GM23338 (cell line): ENCODE results near the gene MYO16. TPM values are rescaled to one million over a fixed set of nuclear protein-coding genes. Genes with fewer than 3 reads are reported as not detected.

Experiments
- ATAC-seq: fragments of 200-7000 bp; cut with Tn5 transposase; 3 replicates; pipeline ENCODE4 v1.9.1; 2020
- DNase-seq: peaks from one replicate; pipeline ENCODE4 v3.0.0-alpha.2; 2015; ENCODE audit warnings: low spot score
- H2AFZ ChIP-seq: fragments of 200-600 bp; sonication (generic); 2 replicates; pipeline ENCODE4 v1.8.0; 2016; ENCODE audit warnings: antibody characterized with exemption, mild to moderate bottlenecking, moderate library complexity
- H3F3A ChIP-seq: fragments of 200-600 bp; sonication (generic); replicated peaks from 2 replicates; pipeline ENCODE4 v1.8.0; 2017; ENCODE audit warnings: antibody characterized with exemption, mixed run types, low read depth
- H3K27ac ChIP-seq: fragments of 200-600 bp; sonication (generic); 2 replicates; pipeline ENCODE4 v1.6.1; 2016; ENCODE audit warnings: low read depth
- H3K27me3 ChIP-seq: fragments of 200-600 bp; sonication (generic); 2 replicates; pipeline ENCODE4 v1.8.0; 2016; ENCODE audit warnings: mild to moderate bottlenecking, mixed run types, moderate library complexity; ENCODE audit not compliant: insufficient read depth
- H3K36me3 ChIP-seq: fragments of 200-600 bp; sonication (generic); 2 replicates; pipeline ENCODE4 v1.8.0; 2016; ENCODE audit warnings: mild to moderate bottlenecking; ENCODE audit not compliant: insufficient read depth
- H3K4me1 ChIP-seq: fragments of 200-600 bp; sonication (generic); 2 replicates; pipeline ENCODE4 v1.8.0; 2016; ENCODE audit warnings: mild to moderate bottlenecking, moderate library complexity; ENCODE audit not compliant: insufficient read depth
- H3K4me2 ChIP-seq: fragments of 200-600 bp; sonication (generic); 2 replicates; pipeline ENCODE4 v1.7.1; 2017; ENCODE audit warnings: mixed run types
- H3K4me3 ChIP-seq: fragments of 200-600 bp; sonication (generic); 2 replicates; pipeline ENCODE4 v1.6.1; 2016; ENCODE audit warnings: mixed run types
- H3K79me2 ChIP-seq: fragments of 200-600 bp; sonication (generic); replicated peaks from 2 replicates; pipeline ENCODE4 v1.8.0; 2017; ENCODE audit warnings: mild to moderate bottlenecking; ENCODE audit not compliant: insufficient read depth
- H3K9me2 ChIP-seq: fragments of 200-600 bp; sonication (generic); 2 replicates; pipeline ENCODE4 v1.8.0; 2017; ENCODE audit not compliant: insufficient read depth
- H4K20me1 ChIP-seq: fragments of 200-600 bp; sonication (generic); replicated peaks from 2 replicates; pipeline ENCODE4 v1.8.0; 2017; ENCODE audit warnings: mild to moderate bottlenecking; ENCODE audit not compliant: insufficient read depth
- H3K27ac Mint-ChIP-seq: 2 replicates; pipeline ENCODE4 v1.8.0; 2020; ENCODE audit warnings: inconsistent platforms, mild to moderate bottlenecking, moderate library complexity, mixed read lengths
- H3K27me3 Mint-ChIP-seq: 3 replicates; pipeline ENCODE4 v1.8.0; 2022; ENCODE audit warnings: low read depth, mild to moderate bottlenecking, moderate library complexity, mixed read lengths, inconsistent platforms; ENCODE audit not compliant: insufficient read depth, poor library complexity
- H3K36me3 Mint-ChIP-seq: 3 replicates; pipeline ENCODE4 v1.8.0; 2021; ENCODE audit warnings: low read depth, mild to moderate bottlenecking, inconsistent platforms, moderate library complexity, mixed read lengths
- H3K4me1 Mint-ChIP-seq: 3 replicates; pipeline ENCODE4 v1.8.0; 2020; ENCODE audit warnings: mild to moderate bottlenecking, inconsistent platforms, mixed read lengths
- H3K4me3 Mint-ChIP-seq: 3 replicates; pipeline ENCODE4 v1.8.0; 2021; ENCODE audit warnings: moderate library complexity, mild to moderate bottlenecking, inconsistent platforms, mixed read lengths
- H3K9me3 Mint-ChIP-seq: 3 replicates; pipeline ENCODE4 v1.8.0; 2020; ENCODE audit warnings: moderate library complexity, mild to moderate bottlenecking, inconsistent platforms, mixed read lengths
- CREB1 ChIP-seq: fragments of 250-450 bp; sonication (Bioruptor Pico); IDR thresholded peaks from 2 replicates; pipeline ENCODE4 v1.5.0; 2020; ENCODE audit warnings: low read depth, mild to moderate bottlenecking, moderate library complexity
- CTCF ChIP-seq, 2 experiments: fragments of 200-600 bp in 1 of 2; sonication (generic) in 1 of 2; conservative IDR thresholded peaks; 2 replicates each; pipeline versions ENCODE4 v1.5.1 to v1.6.1; 2016 to 2017; ENCODE audit warnings: antibody characterized with exemption in 2 of 2, low read depth in 2 of 2, mild to moderate bottlenecking in 2 of 2, moderate library complexity in 1 of 2
- ETS1 ChIP-seq: IDR thresholded peaks from 2 replicates; pipeline ENCODE4 v1.6.1; 2016; ENCODE audit warnings: antibody characterized with exemption
- EZH2 ChIP-seq: fragments of 200-600 bp; sonication (generic); IDR thresholded peaks from one replicate; pipeline ENCODE4 v1.8.0; 2017; ENCODE audit warnings: antibody characterized with exemption, mild to moderate bottlenecking, low read depth; ENCODE audit not compliant: unreplicated experiment
- EZH2phosphoT487 ChIP-seq: fragments of 200-600 bp; sonication (generic); IDR thresholded peaks from one replicate; pipeline ENCODE4 v1.8.1; 2018; ENCODE audit warnings: antibody characterized with exemption; ENCODE audit not compliant: unreplicated experiment
- NANOG ChIP-seq: IDR thresholded peaks from 2 replicates; pipeline ENCODE4 v1.6.1; 2016; ENCODE audit warnings: antibody characterized with exemption, borderline replicate concordance
- POLR2AphosphoS5 ChIP-seq: IDR thresholded peaks from 2 replicates; pipeline ENCODE4 v1.6.1; 2016; ENCODE audit warnings: antibody characterized with exemption, low read depth
- REST ChIP-seq: IDR thresholded peaks from one replicate; pipeline ENCODE4 v1.6.1; 2018; ENCODE audit warnings: antibody characterized with exemption; ENCODE audit not compliant: unreplicated experiment
- STAT1 ChIP-seq: IDR thresholded peaks from one replicate; pipeline ENCODE4 v1.6.1; 2016; ENCODE audit warnings: antibody characterized with exemption; ENCODE audit not compliant: unreplicated experiment
- ZNF114 ChIP-seq: fragments of 250-450 bp; sonication (Bioruptor Pico); IDR thresholded peaks from 2 replicates; pipeline ENCODE4 v1.5.0; 2020; ENCODE audit warnings: mild to moderate bottlenecking, moderate library complexity
- ZNF462 ChIP-seq: fragments of 250-450 bp; sonication (Bioruptor Pico); IDR thresholded peaks from 2 replicates; pipeline ENCODE4 v1.5.0; 2020; ENCODE audit warnings: mild to moderate bottlenecking, moderate library complexity
- polyA plus RNA-seq: library from polyadenylated mRNA; unstranded; fragments of >200 nt; fragmentation: Nextera tagmentation; extraction: Ambion mirVana; gene quantifications from 2 replicates; pipeline ENCODE4 v1.2.1, GENCODE V29; 2016
- total RNA-seq: library from RNA; depleted of rRNA; stranded (reverse); fragments of >200 nt; shearing (Covaris generic); gene quantifications from 2 replicates; pipeline ENCODE4 v1.2.3, GENCODE V29; 2014

Gene MYO16
- total and polyA plus RNA-seq, 2 experiments from 2014 or later: 0.10 to 0.13 TPM

- TF ChIP-seq NANOG: no peak
These were observed 575.2 kb downstream of the MYO16 start (continued) for GRCh38 chr13:109204657-109205056.

- ATAC-seq (no peak), DNase-seq (no peak)
- no peaks in the 10 kb centered on the region for H3K36me3 Mint-ChIP-seq
These were observed 575.9 kb downstream of the MYO16 start for GRCh38 chr13:109205315-109205714.

More at GRCh38 chr13:109205315-109205714, 575.9 kb downstream of the MYO16 start:
- Histone ChIP-seq H3F3A (no peaks in the 10 kb centered on the region), H3K27ac (no peak overlapping the region), H3K27me3 (no peaks in the 10 kb centered on the region), H3K9me2 (no peaks in the 10 kb centered on the region; the same call in 1 of the 2 replicates), H2AFZ (no peak overlapping the region), H4K20me1 (no peaks in the 10 kb centered on the region), H3K79me2 (no peaks in the 10 kb centered on the region), H3K4me1 (no peaks in the 10 kb centered on the region), H3K4me2 (no peak overlapping the region), H3K36me3 (no peaks in the 10 kb centered on the region), H3K4me3 (no peak overlapping the region)
- Mint-ChIP-seq H3K4me3 (no peak overlapping the region), H3K4me1 (peaks cover 12% of the 10 kb centered on the region), H3K27me3 (no peaks in the 10 kb centered on the region), H3K9me3 (no peaks in the 10 kb centered on the region), H3K27ac (no peak overlapping the region)
- TF ChIP-seq CREB1 (CRISPR knock-in tag) (no peak), ZNF462 (CRISPR knock-in tag) (no peak), STAT1 (no peak), NANOG (no peak), CTCF (conservative IDR thresholded peaks at IDR 0.05; ENCODE audit: low read depth in 2 of 2) (no peak), REST (no peak), ETS1 (no peak), EZH2phosphoT487 (no peak), EZH2 (no peak), POLR2AphosphoS5 (no peak), ZNF114 (CRISPR knock-in tag) (no peak)
